Neural cell (in vitro differentiated cells): ENCODE measurements around the gene XG.

Experiments used
- CTCF ChIP-seq: fragments of 450-650 bp; IDR thresholded peaks from 2 replicates; pipeline ENCODE4 v1.5.1; 2014; ENCODE audit warnings: antibody characterized with exemption, mild to moderate bottlenecking, moderate library complexity; ENCODE audit not compliant: poor library complexity, severe bottlenecking
- EP300 ChIP-seq: fragments of 450-650 bp; conservative IDR thresholded peaks from 2 replicates; pipeline ENCODE4 v1.6.1; 2014; ENCODE audit warnings: antibody characterized with exemption, mild to moderate bottlenecking, moderate library complexity; ENCODE audit not compliant: poor library complexity, severe bottlenecking
- MXI1 ChIP-seq: fragments of 450-650 bp; conservative IDR thresholded peaks from 2 replicates; pipeline ENCODE4 v1.6.1; 2014; ENCODE audit warnings: antibody characterized with exemption, mild to moderate bottlenecking; ENCODE audit not compliant: poor library complexity, severe bottlenecking
- POLR2AphosphoS5 ChIP-seq: IDR thresholded peaks from 2 replicates; pipeline ENCODE4 v1.6.1; 2012
- RAD21 ChIP-seq: fragments of 450-650 bp; conservative IDR thresholded peaks from 2 replicates; pipeline ENCODE4 v1.6.1; 2014; ENCODE audit warnings: antibody characterized with exemption, mild to moderate bottlenecking, moderate library complexity
- REST ChIP-seq: IDR thresholded peaks from 2 replicates; pipeline ENCODE4 v1.6.1; 2012; ENCODE audit warnings: borderline replicate concordance
- TAF1 ChIP-seq: IDR thresholded peaks from 2 replicates; pipeline ENCODE4 v1.6.1; 2012; ENCODE audit warnings: low read depth

GRCh38 chrX:2789569-2789968 lies 37.7 kb downstream of the XG start:
- no peak for TF ChIP-seq MXI1
- no peak for TF ChIP-seq RAD21
- TF ChIP-seq CTCF, result no peak
- no peak for TF ChIP-seq TAF1
- TF ChIP-seq EP300, result no peak
- TF ChIP-seq POLR2AphosphoS5, result no peak
- no peak for TF ChIP-seq REST
